Lung (tissue), 12 donors: ENCODE measurements around the gene NPB. TPM values are rescaled to one million over a fixed set of nuclear protein-coding genes. Genes with fewer than 3 reads are reported as not detected.
A peak's percentile ranks its signal among the peaks of the same experiment; 100 is the strongest.

Experiments used
- ATAC-seq: fragments of 200-7000 bp; cut with Tn5 transposase; one replicate; pipeline ENCODE4 v1.9.1; 2020; ENCODE audit warnings: moderate number of reproducible peaks; ENCODE audit not compliant: insufficient read depth, low FRiP score
- DNase-seq, 3 donors: peaks; one replicate each; pipeline ENCODE4 v3.0.0-alpha.2; 2013 to 2017
- H3K27ac ChIP-seq, 2 donors: one replicate each; pipeline ENCODE4 v1.5.1; 2013; ENCODE audit warnings: mild to moderate bottlenecking in 2 of 2, moderate library complexity in 2 of 2, control low read depth in 1 of 2, inconsistent platforms in 1 of 2, low read depth in 1 of 2, low read length in 1 of 2
- H3K27me3 ChIP-seq, 3 donors: one replicate each; pipeline ENCODE4 v1.5.1; 2013; ENCODE audit warnings: low read length in 2 of 3; ENCODE audit not compliant: control insufficient read depth in 3 of 3, insufficient read depth in 3 of 3
- H3K36me3 ChIP-seq, 4 donors: one replicate each; pipeline ENCODE4 v1.5.1; 2013; ENCODE audit warnings: low read length in 4 of 4, mild to moderate bottlenecking in 1 of 4, moderate library complexity in 1 of 4; ENCODE audit not compliant: control insufficient read depth in 4 of 4, insufficient read depth in 4 of 4
- H3K4me1 ChIP-seq, 5 donors: one replicate each; pipeline ENCODE4 v1.5.1; 2013; ENCODE audit warnings: low read length in 5 of 5, mild to moderate bottlenecking in 2 of 5, moderate library complexity in 1 of 5; ENCODE audit not compliant: control insufficient read depth in 5 of 5, insufficient read depth in 5 of 5
- H3K4me3 ChIP-seq: one replicate; pipeline ENCODE4 v1.5.1; 2013; ENCODE audit warnings: mild to moderate bottlenecking, control low read depth, moderate library complexity
- H3K9ac ChIP-seq, 2 donors: one replicate each; pipeline ENCODE4 v1.5.1; 2013; ENCODE audit warnings: low read length in 2 of 2, control low read depth in 1 of 2; ENCODE audit not compliant: insufficient read depth in 1 of 2
- H3K9me3 ChIP-seq, 4 donors: one replicate each; pipeline ENCODE4 v1.5.1; 2013; ENCODE audit warnings: low read length in 3 of 4, mild to moderate bottlenecking in 1 of 4, moderate library complexity in 1 of 4; ENCODE audit not compliant: control insufficient read depth in 4 of 4, insufficient read depth in 3 of 4
- CTCF ChIP-seq: IDR thresholded peaks from 2 replicates; pipeline ENCODE4 v1.5.1; 2012; ENCODE audit warnings: mild to moderate bottlenecking; ENCODE audit errors: control extremely low read depth, extremely low read depth
- WGBS, 2 donors: extraction: QIAGEN DNeasy Blood & Tissue Kit; methylation state at CpG; one replicate each; pipeline ENCODE4 v1.1.7; 2013; 5-methylcytosine and 5-hydroxymethylcytosine counted together
- polyA plus RNA-seq, 2 donors: library from polyadenylated mRNA; stranded (reverse); fragments of 200-250 nt; gene quantifications; one replicate each; pipeline ENCODE4 v1.2.1, GENCODE V29; 2013
- total RNA-seq, 2 donors: library from RNA; depleted of rRNA in 1 of 2; stranded (reverse); fragments of >200 nt in 1 of 2; gene quantifications; one replicate each; pipeline ENCODE4 v1.2.1, GENCODE V29; 2014 to 2021
- donor health status: control.
- donor health status: control.
- donor health status: Bipolar disorder and iron deficiency.
- donor health status: healthy.
- donor health status: DM: yes; HTN: yes; CAD: no.

Gene NPB
- total and polyA plus RNA-seq, 4 donors = 0.41 to 0.55 (median 0.46) TPM

GRCh38 chr17:81925860-81926450, 23.9 kb downstream of the NPB start:
- Histone ChIP-seq H3K4me3 (peak overlapping the region; percentile 83), H3K9ac (peak overlapping the region in 1 of 2 donors; percentile 32), H3K36me3 (peaks cover 0 to 14% (median 6%) of the 10 kb centered on the region in 4 donors), H3K27me3 (no peaks in the 10 kb centered on the region), H3K27ac (peak overlapping the region; percentile 89 to 90), H3K4me1 (peaks cover 5 to 43% (median 12%) of the 10 kb centered on the region in 5 donors), H3K9me3 (no peaks in the 10 kb centered on the region)
- WGBS, 2 donors = 48 to 51% methylated on average over 10 of the region's 10 CpGs
- ATAC-seq = no peak
- no peak for DNase-seq
- no peak for TF ChIP-seq CTCF

GRCh38 chr17:81926451-81927151, 24.6 kb downstream of the NPB start:
- DNase-seq (peak; percentile 71 to 74 (median 71)), ATAC-seq (peak; percentile 46)
- H3K27me3 ChIP-seq = no peaks in the 10 kb centered on the region
- peak overlapping the region; percentile 89 to 90 for H3K27ac ChIP-seq
- peak overlapping the region; percentile 83 for H3K4me3 ChIP-seq
- peaks cover 7 to 46% (median 12%) of the 10 kb centered on the region in 5 donors for H3K4me1 ChIP-seq
- peak overlapping the region; percentile 12 to 32 for H3K9ac ChIP-seq
- peaks cover 0 to 12% (median 6%) of the 10 kb centered on the region in 4 donors for H3K36me3 ChIP-seq
- no peaks in the 10 kb centered on the region for H3K9me3 ChIP-seq
- TF ChIP-seq CTCF = no peak
- WGBS, 2 donors = 1% methylated on average over 33 to 46 of the region's 46 CpGs

- Histone ChIP-seq H3K9me3 (no peaks in the 10 kb centered on the region), H3K4me3 (peak overlapping the region; percentile 83), H3K36me3 (peaks cover 0 to 8% (median 2%) of the 10 kb centered on the region in 4 donors), H3K27me3 (no peaks in the 10 kb centered on the region), H3K9ac (peak overlapping the region in 1 of 2 donors; percentile 12), H3K4me1 (peaks cover 7 to 46% (median 14%) of the 10 kb centered on the region in 5 donors), H3K27ac (peak overlapping the region; percentile 89 to 90)
- TF ChIP-seq CTCF = no peak
- ATAC-seq (no peak), DNase-seq (no peak)
- 0 to 1% methylated on average over 16 to 76 of the region's 78 CpGs for WGBS, 2 donors
These were observed 25.2 kb downstream of the NPB start for GRCh38 chr17:81927152-81927652.
